ENCODE results near the gene PLAGL2.
A peak's percentile ranks its signal among the peaks of the same experiment; 100 is the strongest.
"Not testable (repeated sequence)": the region's sequence is repeated elsewhere in the genome, so short reads cannot be mapped to it uniquely, and the experiment has no call there.

PLAGL2 gene

GRCh38 chr20:32207626-32208498 is at the start of gene PLAGL2, which contains the start of gene POFUT1:
PLAGL2 (minus strand) TSS chr20:32207743; CDS start chr20:32202178, 5,565 bp downstream.
POFUT1 (plus strand) TSS chr20:32207880; CDS start chr20:32207942, 62 bp downstream.
- DNase-seq = peak; percentile 72 to 73

- no peak for DNase-seq
These were observed 44.6 kb upstream of the PLAGL2 start for GRCh38 chr20:32252189-32252588.

GRCh38 chr20:32251470-32251869 is 43.9 kb upstream of the PLAGL2 start:
- no peak for DNase-seq

- peak; percentile 56 to 63 for DNase-seq
These were observed 41.6 kb upstream of the PLAGL2 start for GRCh38 chr20:32249030-32249738.

GRCh38 chr20:32248043-32248442 is 40.5 kb upstream of the PLAGL2 start:
- DNase-seq = no peak

- DNase-seq = not testable (repeated sequence)
These were observed 38.7 kb upstream of the PLAGL2 start for GRCh38 chr20:32246208-32246607.

GRCh38 chr20:32244959-32245358 is 37.4 kb upstream of the PLAGL2 start:
- DNase-seq = no peak

- no peak for DNase-seq
These were observed 36.7 kb upstream of the PLAGL2 start for GRCh38 chr20:32244150-32244823.

GRCh38 chr20:32241807-32242206 is 34.3 kb upstream of the PLAGL2 start:
- DNase-seq = no peak

GRCh38 chr20:32240205-32240604 is 32.7 kb upstream of the PLAGL2 start:
- DNase-seq = no peak

GRCh38 chr20:32238483-32239425 is 31.2 kb upstream of the PLAGL2 start:
- no peak for DNase-seq

- no peak for DNase-seq
These were observed 29.9 kb upstream of the PLAGL2 start for GRCh38 chr20:32237419-32237818.

GRCh38 chr20:32236819-32237218 is 29.3 kb upstream of the PLAGL2 start:
- no peak for DNase-seq

GRCh38 chr20:32236048-32236533 is 28.5 kb upstream of the PLAGL2 start:
- no peak for DNase-seq

- DNase-seq = no peak
These were observed 27.9 kb upstream of the PLAGL2 start for GRCh38 chr20:32235331-32236047.

GRCh38 chr20:32234135-32234808 is 26.7 kb upstream of the PLAGL2 start:
- no peak for DNase-seq

- DNase-seq = no peak
These were observed 25.7 kb upstream of the PLAGL2 start for GRCh38 chr20:32233286-32233685.

GRCh38 chr20:32232326-32232886 is 24.9 kb upstream of the PLAGL2 start:
- DNase-seq = no peak

GRCh38 chr20:32231847-32232246 is 24.3 kb upstream of the PLAGL2 start:
- no peak for DNase-seq

GRCh38 chr20:32231245-32231644 is 23.7 kb upstream of the PLAGL2 start:
- no peak for DNase-seq
